ENCODE results near the gene ALDH18A1.

GRCh38 chr10:95567903-95568630, 88.4 kb downstream of the ALDH18A1 start:
- TF ChIP-seq CTCF (IDR thresholded peaks at IDR 0.05): no peak
- TF ChIP-seq EZH2 (IDR thresholded peaks at IDR 0.05; ENCODE audit: borderline replicate concordance, insufficient read depth, low read depth, low read length, poor library complexity, severe bottlenecking): no peak

Measured in B cell (primary cell).